ENCODE measurements around the gene EIF3L. TPM values are rescaled to one million over a fixed set of nuclear protein-coding genes. Genes with fewer than 3 reads are reported as not detected.

EIF3L gene
- total RNA-seq, 1 donor from 2014 or later: 452 TPM

DNA sequence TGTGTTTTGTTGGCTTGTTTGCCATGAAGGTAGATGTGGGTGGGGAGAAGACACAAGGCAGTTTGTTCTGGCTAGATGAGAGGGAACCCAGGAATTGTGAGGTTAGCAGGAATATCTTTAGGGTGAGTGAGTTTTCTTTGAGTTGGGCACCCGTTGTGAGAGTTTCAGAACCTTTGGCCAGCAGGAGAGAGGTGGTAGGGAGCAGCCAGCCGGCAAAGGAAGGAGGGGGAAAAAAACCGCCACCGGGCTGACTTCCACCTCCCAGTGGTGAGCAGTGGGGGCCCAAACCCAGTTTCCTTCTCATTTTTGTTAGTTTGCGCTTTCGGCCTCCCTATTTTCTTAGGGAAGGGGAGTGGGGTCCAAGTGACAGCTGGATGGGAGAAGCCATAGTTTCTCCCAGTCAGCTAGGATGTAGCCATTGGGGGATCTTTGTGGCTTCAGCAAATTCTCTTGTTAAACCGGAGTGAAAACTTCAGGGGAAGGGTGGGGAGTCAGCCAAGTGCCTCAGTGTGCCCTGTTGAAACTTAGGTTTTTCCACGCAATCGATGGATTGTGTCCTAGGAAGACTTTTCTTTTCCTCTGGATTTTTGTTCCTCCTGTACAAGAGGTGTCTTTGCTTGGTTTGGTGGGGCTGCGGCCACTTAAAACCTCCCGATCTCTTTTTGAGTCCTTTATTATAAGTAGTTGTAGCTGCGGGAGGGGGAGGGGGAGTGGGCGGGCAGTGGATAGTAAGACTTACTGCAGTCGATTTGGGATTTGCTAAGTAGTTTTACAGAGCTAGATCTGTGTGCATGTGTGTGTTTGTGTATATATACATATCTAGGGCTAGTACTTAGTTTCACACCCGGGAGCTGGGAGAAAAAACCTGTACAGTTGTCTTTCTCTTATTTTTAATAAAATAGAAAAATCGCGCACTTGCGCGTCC, 42.5 kb upstream of the EIF3L start:
- DNase-seq (ENCODE audit: extremely low spot score, unreplicated experiment): no peak
- peak overlapping the region; percentile 84 for H3K27ac Mint-ChIP-seq (ENCODE audit: unreplicated experiment)
- TF ChIP-seq, protein P1, sequence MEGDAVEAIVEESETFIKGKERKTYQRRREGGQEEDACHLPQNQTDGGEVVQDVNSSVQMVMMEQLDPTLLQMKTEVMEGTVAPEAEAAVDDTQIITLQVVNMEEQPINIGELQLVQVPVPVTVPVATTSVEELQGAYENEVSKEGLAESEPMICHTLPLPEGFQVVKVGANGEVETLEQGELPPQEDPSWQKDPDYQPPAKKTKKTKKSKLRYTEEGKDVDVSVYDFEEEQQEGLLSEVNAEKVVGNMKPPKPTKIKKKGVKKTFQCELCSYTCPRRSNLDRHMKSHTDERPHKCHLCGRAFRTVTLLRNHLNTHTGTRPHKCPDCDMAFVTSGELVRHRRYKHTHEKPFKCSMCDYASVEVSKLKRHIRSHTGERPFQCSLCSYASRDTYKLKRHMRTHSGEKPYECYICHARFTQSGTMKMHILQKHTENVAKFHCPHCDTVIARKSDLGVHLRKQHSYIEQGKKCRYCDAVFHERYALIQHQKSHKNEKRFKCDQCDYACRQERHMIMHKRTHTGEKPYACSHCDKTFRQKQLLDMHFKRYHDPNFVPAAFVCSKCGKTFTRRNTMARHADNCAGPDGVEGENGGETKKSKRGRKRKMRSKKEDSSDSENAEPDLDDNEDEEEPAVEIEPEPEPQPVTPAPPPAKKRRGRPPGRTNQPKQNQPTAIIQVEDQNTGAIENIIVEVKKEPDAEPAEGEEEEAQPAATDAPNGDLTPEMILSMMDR (IDR thresholded peaks at IDR 0.05): no peak
- H3K4me1 Mint-ChIP-seq (ENCODE audit: unreplicated experiment): peaks cover 54% of the 10 kb centered on the region
- H3K36me3 Mint-ChIP-seq (ENCODE audit: unreplicated experiment): no peaks in the 10 kb centered on the region
- no peaks in the 10 kb centered on the region for H3K9me3 Mint-ChIP-seq (ENCODE audit: unreplicated experiment)
- peak overlapping the region; percentile 82 for H3K4me3 Mint-ChIP-seq (ENCODE audit: unreplicated experiment)
- no peaks in the 10 kb centered on the region for H3K27me3 Mint-ChIP-seq (ENCODE audit: unreplicated experiment)

DNA sequence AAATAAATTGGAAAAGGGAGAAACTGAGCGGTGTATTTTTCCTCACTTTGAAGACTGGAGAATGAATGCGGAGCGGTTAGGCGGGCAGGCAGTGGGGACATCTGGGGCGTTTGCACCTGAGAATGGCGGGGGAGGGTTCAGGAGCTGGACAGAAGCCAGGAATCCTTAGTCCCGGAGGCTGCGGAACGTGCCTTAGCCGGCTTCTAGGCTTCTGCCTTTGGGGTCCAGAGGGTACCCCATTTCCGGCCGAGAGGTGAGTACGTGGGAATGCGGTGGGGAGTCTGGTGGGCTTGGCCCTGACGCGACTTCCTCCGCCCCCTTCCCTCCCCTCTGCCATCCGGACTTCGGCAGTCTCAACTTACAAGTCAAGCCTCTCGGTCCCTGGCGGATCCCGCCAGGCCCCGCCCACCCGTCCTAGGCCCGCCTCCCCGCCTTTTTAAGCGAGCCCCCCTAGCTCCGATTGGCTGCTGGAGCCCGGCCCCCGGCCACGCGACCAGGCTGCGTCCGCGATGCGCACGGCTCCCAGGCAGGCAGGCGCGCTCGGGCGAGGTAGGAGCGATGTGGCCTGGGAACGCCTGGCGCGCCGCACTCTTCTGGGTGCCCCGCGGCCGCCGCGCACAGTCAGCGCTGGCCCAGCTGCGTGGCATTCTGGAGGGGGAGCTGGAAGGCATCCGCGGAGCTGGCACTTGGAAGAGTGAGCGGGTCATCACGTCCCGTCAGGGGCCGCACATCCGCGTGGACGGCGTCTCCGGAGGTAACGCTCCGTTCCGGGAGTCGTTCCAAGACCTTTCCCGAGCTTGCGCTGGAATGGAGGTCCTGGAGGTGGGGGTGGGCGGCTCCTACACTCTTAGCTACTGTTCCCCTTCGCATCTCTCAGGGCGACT, 41.6 kb upstream of the EIF3L start, which contains the start of gene GCAT:
GCAT (plus strand) TSS at position 525 of the 884 bp plus-strand sequence; CDS start at position 559, 34 bp downstream.
- Mint-ChIP-seq H3K27me3 (ENCODE audit: unreplicated experiment) (no peaks in the 10 kb centered on the region), H3K4me3 (ENCODE audit: unreplicated experiment) (peak within 1 kb of the TSS; percentile 82), H3K4me1 (ENCODE audit: unreplicated experiment) (peaks cover 49% of the 10 kb centered on the region), H3K36me3 (ENCODE audit: unreplicated experiment) (no peaks in the 10 kb centered on the region), H3K9me3 (ENCODE audit: unreplicated experiment) (no peaks in the 10 kb centered on the region), H3K27ac (ENCODE audit: unreplicated experiment) (peak within 1 kb of the TSS; percentile 84)
- DNase-seq (ENCODE audit: extremely low spot score, unreplicated experiment): peak; percentile 97
- TF ChIP-seq, protein P1 (IDR thresholded peaks at IDR 0.05): no peak

DNA sequence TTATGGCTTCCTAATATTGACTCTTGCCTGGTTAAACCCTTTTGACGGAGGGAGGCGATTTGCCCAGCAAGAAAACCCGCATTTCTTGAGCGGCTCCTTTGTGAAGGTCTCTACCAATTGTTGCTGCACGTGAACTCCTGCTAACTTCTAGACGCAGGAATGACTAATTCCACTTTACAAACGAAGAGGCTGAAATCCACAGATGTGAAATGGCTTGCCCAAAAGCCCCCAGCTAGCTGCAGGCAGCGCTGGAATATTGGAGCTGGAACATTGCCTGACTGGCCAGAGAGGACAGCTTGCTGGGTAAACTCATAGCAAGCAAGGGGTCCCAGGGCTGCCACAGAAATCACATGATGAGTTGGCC, 40.9 kb upstream of the EIF3L start:
- Mint-ChIP-seq H3K27me3 (ENCODE audit: unreplicated experiment) (no peaks in the 10 kb centered on the region), H3K4me3 (ENCODE audit: unreplicated experiment) (peak overlapping the region; percentile 82), H3K36me3 (ENCODE audit: unreplicated experiment) (peaks cover 2% of the 10 kb centered on the region), H3K9me3 (ENCODE audit: unreplicated experiment) (no peaks in the 10 kb centered on the region), H3K27ac (ENCODE audit: unreplicated experiment) (peak overlapping the region; percentile 84), H3K4me1 (ENCODE audit: unreplicated experiment) (peaks cover 43% of the 10 kb centered on the region)
- no peak for DNase-seq (ENCODE audit: extremely low spot score, unreplicated experiment)
- TF ChIP-seq, protein P1 (IDR thresholded peaks at IDR 0.05): no peak

DNA sequence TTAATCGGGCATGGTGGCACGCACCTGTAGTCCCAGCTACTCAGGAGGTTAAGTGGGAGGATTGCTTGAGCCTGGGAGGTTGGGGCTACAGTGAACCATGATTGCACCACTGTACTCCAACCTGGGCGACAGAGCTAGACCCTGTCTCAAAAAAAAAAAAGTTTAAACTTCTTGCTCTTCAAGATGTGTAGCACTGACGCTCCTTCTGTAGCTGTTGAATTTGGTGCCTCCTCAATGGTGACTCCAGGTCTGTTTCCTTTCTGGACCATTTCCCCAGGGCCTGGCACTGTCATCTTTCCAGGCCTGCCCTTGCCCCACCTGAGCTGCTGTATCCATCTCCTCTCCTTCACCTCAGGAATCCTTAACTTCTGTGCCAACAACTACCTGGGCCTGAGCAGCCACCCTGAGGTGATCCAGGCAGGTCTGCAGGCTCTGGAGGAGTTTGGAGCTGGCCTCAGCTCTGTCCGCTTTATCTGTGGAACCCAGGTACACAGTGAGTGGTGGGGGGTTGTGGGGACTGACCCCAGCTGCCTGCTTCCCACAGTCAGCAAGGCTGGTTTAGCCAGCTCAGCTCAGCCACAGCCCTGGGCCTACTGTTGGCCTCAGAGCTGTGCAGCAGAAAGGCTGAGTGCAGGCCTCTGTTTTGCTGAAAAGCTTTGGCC, 39.4 kb upstream of the EIF3L start:
- peaks cover 38% of the 10 kb centered on the region for H3K4me1 Mint-ChIP-seq (ENCODE audit: unreplicated experiment)
- H3K27me3 Mint-ChIP-seq (ENCODE audit: unreplicated experiment): no peaks in the 10 kb centered on the region
- H3K27ac Mint-ChIP-seq (ENCODE audit: unreplicated experiment): no peak overlapping the region
- TF ChIP-seq, protein P1 (IDR thresholded peaks at IDR 0.05): no peak
- peaks cover 5% of the 10 kb centered on the region for H3K36me3 Mint-ChIP-seq (ENCODE audit: unreplicated experiment)
- H3K9me3 Mint-ChIP-seq (ENCODE audit: unreplicated experiment): no peaks in the 10 kb centered on the region
- no peak overlapping the region for H3K4me3 Mint-ChIP-seq (ENCODE audit: unreplicated experiment)
- no peak for DNase-seq (ENCODE audit: extremely low spot score, unreplicated experiment)

All from osteocyte (in vitro differentiated cells).